Stomach (tissue), 4 donors: ENCODE results near the gene POC1A.

Experiments
- EP300 ChIP-seq: sonication (generic); formaldehyde crosslinking; IDR thresholded peaks from one replicate; pipeline ENCODE4 v1.6.1; 2017; ENCODE audit warnings: antibody characterized with exemption
- POLR2A ChIP-seq, 4 donors: fragments of 450-650 bp; IDR thresholded peaks; one replicate each; pipeline ENCODE4 v1.6.1; 2016; ENCODE audit warnings: antibody characterized with exemption in 4 of 4, control low read depth in 2 of 4, mild to moderate bottlenecking in 1 of 4, moderate library complexity in 1 of 4
- POLR2AphosphoS5 ChIP-seq, 3 donors: sonication (generic); formaldehyde crosslinking; IDR thresholded peaks; one replicate each; pipeline ENCODE4 v1.6.1; 2016; ENCODE audit warnings: antibody characterized with exemption in 3 of 3
- TF ChIP-seq, protein P1 (sequence below), 7 experiments: fragments of 450-650 bp in 4 of 7; fragments of 200-600 bp in 3 of 7; sonication (generic) in 3 of 7; IDR thresholded peaks; one replicate each; pipeline ENCODE4 v1.5.1; 2016 to 2019; ENCODE audit warnings: antibody characterized with exemption in 7 of 7, control low read depth in 2 of 7, mild to moderate bottlenecking in 1 of 7

GRCh38 chr3:52031896-52032295, 122.3 kb downstream of the POC1A start:
- no peak for TF ChIP-seq POLR2A (IDR thresholded peaks at IDR 0.05)
- TF ChIP-seq, protein P1, sequence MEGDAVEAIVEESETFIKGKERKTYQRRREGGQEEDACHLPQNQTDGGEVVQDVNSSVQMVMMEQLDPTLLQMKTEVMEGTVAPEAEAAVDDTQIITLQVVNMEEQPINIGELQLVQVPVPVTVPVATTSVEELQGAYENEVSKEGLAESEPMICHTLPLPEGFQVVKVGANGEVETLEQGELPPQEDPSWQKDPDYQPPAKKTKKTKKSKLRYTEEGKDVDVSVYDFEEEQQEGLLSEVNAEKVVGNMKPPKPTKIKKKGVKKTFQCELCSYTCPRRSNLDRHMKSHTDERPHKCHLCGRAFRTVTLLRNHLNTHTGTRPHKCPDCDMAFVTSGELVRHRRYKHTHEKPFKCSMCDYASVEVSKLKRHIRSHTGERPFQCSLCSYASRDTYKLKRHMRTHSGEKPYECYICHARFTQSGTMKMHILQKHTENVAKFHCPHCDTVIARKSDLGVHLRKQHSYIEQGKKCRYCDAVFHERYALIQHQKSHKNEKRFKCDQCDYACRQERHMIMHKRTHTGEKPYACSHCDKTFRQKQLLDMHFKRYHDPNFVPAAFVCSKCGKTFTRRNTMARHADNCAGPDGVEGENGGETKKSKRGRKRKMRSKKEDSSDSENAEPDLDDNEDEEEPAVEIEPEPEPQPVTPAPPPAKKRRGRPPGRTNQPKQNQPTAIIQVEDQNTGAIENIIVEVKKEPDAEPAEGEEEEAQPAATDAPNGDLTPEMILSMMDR (IDR thresholded peaks at IDR 0.05) = no peak
- TF ChIP-seq POLR2AphosphoS5 (IDR thresholded peaks at IDR 0.05) = no peak
- TF ChIP-seq EP300 = no peak
